ENCODE measurements around the gene FAM163B. TPM values are rescaled to one million over a fixed set of nuclear protein-coding genes. Genes with fewer than 3 reads are reported as not detected.

Gene FAM163B
- total and polyA plus RNA-seq, 2 of the 8 experiments (the other 6 are each of a cell fraction or from before 2014, with no cell fraction given) = 0.63 to 1.0 TPM

GRCh38 chr9:133579601-133580418, 29.4 kb downstream of the FAM163B start (continued):
- TF ChIP-seq BRCA1 (IDR thresholded peaks at IDR 0.05; ENCODE audit: low read depth, low read length) = no peak
- no peak for TF ChIP-seq TAF7 (optimal IDR thresholded peaks at IDR 0.05; ENCODE audit: borderline replicate concordance, low read depth, low read length)
- TF ChIP-seq RBBP5 (IDR thresholded peaks at IDR 0.05; ENCODE audit: borderline replicate concordance, low read depth, low read length) = no peak
- TF ChIP-seq SIX5 (IDR thresholded peaks at IDR 0.05; ENCODE audit: low read depth, low read length) = no peak
- TF ChIP-seq CHD2 (IDR thresholded peaks at IDR 0.05; ENCODE audit: low read length) = no peak
- TF ChIP-seq EP300 (IDR thresholded peaks at IDR 0.05; ENCODE audit: borderline replicate concordance in 1 of 2, low read depth in 2 of 2, low read length in 2 of 2) = no peak
- no peak for TF ChIP-seq POLR2AphosphoS5 (IDR thresholded peaks at IDR 0.05; ENCODE audit: low read depth, low read length)
- no peak for TF ChIP-seq CBX8 (IDR thresholded peaks at IDR 0.05; ENCODE audit: borderline replicate concordance, low read depth, low read length)
- TF ChIP-seq SP4 (IDR thresholded peaks at IDR 0.05; ENCODE audit: low read length) = no peak

Data from H1 (cell line).